ENCODE measurements around the gene EXD3.

Gene EXD3

DNA sequence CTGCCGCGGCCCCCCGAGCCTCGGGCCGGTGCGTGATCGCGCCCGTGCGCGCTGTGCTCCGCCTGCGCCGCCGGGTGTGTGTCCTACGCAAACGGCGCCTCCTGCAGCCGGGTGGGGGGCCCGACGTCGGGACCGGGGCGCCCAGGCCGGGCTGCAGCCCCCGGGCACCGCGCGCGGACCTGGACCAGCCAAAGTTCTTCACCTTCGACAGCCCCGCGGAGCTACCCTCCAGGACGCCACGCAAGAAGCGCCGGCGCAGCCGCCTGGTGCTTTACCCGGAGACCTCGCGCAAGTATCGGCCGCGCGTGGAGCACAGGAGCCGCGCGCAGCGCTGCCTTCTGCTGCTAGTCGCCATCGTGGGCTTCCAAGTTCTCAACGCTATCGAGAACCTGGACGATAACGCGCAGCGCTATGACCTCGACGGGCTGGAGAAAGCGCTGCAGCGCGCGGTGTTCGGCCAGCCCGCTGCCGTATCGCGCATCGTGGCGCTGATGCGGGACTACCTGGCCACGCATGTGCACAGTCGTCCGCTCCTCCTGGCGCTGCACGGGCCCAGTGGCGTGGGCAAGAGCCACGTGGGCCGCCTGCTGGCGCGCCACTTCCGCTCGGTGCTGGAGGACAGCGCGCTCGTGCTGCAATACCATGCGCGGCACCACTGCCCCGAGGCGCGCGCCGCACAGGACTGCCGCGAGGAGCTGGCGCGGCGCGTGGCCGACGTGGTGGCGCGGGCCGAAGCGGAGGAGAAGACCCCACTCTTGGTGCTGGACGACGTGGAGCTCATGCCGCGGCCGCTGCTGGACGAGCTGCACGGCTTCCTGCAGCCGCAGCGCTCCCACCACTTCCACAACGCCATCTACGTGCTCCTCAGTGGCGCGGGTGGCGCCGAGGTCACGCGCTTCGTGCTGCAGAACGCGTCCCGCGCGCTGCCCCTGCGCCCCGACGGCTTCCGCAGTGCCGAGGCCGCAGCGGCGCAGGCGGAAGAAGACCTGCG lies 143.9 kb downstream of the EXD3 start:
- DNase-seq: no peak

DNA sequence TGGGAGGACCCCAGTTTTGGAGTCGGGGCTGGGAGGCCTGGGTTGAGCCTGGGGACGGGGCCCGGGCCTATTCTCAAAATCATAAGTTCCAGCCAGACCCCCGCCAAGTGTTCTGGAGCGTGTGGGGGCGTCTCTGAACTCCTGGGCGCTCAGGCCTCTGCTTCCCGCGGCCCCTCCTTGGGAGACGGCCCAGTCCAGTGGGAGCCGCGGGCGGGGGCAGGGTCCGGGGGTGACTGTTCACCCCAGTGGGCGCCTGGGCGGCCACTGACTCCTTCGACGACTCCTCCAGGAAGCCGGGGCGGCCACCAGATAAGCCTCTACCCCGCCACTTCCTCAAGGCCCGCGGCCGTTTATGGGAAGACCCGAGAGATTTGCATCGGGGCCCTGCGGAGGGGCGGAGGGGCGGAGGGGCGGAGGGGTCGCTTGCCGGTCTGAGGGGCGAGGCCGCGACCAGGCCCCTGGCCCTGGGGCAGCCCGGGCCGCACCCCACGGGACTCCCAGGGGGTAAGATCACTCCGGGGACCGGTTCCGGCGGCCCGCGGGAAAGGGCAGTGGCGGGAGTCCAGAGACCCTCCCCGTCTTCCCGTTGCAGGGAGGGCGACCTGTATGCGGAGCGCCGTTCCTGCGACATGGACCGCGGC lies 144.8 kb downstream of the EXD3 start:
- DNase-seq: no peak

DNA sequence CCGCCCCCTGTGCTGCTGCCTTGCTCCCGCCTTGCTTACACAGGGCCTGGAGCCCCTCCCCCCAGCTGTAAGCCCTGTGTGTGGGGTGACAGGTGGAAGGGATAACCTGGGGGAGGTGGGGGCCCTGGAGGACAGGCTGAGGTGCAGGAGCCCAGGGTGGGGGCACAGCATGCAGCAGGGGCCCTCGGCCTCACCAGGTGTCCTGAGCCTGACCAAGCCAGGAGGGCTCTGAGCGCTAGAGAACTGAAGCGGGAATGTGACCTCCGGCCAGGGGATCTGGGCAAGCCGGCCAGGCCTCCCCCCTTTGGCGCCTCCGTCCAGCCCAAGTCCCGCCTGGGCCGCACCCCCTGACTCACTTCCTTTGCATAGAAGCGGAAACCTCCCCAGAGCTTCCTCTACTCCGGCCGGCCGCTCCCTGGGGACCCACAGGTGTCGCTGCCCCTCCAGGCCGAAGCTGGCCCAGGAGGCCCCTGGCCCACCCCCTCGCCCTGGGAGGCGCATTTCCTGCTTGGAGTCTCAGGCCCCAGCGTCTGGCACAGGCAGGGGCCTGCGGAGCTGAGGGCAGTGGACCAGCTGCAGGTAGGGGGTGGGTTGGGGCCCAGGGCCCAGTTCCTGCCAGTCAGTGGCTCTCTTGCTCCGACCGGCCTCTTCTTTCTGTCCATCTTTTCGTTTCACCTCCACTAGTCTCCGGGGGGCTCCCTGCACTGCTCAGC lies 145.5 kb downstream of the EXD3 start, which contains the start of gene TOR4A:
Gene TOR4A, plus strand, starts transcription at position 398 of the 713 bp plus-strand sequence. CDS start 964 bp downstream, outside the sequence.
- peak; percentile 88 for DNase-seq

DNA sequence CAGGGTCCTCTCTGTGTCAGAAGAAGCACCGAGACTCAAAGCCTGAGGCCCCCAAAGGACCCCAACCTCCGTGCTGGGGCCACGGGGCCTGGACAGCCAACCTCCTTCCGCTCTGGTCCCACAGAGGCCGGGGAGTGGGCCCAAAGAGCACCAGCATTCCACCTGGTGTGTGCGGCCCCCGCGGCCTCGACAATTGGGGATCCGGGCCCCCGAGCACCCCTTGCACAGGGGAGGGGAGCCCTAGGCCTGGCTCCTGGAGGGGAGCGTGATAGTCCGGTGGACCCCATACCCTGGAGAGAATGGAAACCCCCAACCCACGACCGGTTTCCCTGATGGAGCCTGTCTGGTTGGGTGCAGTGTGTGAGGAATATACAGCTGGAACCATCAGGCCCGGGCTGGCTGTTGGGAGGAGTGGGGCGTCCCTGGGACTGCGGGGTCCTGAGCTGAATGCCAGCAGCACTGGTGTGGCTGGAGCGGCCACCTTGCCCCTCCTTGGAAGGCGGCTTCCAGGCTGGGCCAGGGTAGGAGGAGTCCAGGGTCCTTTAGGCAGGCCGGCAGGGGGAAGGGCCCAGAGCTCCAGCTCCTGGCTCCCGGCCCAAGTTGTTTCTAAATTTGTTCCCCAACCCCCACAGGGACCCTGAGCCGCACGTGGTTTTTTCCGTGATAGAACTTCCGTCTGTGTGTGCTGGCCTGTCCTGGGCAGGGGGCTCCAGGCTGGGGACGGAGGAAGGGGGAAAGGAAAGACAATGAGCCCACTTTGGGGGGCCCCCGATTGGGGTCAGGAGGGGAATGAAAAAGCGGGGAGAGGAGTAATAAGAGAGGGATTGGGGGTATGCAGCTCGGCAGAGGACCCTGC lies 146.3 kb downstream of the EXD3 start:
- no peak for DNase-seq

DNA sequence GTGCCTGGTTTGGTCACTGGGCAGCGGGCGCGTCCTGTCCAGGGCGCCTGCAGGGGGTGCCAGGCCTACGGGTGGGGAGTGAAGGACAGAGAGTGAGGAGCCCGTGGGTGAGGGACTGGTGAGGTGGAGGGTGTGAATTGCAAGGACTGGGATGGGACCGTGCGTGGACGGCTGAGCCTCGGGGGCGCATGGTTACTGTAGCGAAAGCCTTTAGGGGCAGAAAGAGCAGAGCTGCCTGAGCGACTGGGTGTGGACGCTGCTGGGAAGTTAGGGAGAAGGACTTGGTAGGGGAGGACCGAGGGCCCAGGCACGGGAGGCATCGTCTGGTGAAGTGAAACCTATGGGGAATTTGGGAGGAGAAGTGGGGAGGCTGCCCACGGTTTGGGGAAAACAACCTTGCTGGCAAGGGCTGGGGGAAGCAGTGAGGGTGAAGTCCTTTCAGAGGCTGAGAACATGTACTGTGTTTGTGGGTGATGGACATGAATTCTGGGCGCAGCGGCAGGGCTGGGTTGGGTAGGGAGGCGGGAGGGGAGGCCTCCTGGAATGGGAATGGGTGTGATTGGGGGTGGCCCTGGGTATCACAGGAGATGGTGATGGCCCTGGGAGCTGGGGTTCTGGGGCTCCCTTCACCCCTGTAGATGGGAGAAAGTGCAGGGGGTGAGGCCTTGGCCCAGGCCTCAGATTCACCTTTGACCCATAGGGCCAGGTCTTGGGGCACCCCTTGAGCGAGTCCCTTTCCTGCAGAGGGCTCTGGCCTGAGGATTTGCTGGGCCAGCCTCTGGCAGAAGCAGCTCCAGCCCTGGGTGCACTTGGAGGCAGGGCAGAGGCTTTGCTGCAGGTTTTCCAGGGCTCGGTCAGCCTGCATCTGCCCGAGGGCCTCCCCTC lies 147.1 kb downstream of the EXD3 start:
- DNase-seq: no peak

DNA sequence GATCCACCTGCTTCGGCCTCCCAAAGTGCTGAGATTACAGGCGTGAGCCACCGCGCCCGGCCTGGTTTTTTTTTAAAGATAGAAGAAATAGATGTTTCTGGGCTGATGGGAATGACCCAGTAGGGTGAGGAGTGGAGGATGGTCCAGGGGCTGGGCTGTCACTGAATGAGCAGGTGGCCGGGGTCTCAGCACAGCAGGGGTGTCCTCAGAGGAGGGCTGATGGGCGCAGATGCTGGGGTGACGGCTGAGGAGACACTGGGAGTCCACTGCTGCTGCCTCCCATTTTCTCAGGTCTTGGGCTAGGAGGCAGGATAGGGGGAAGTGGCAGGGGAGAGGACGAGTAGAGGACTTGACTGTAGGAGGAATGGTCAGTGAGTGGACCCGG lies 147.8 kb downstream of the EXD3 start:
- DNase-seq: no peak

DNA sequence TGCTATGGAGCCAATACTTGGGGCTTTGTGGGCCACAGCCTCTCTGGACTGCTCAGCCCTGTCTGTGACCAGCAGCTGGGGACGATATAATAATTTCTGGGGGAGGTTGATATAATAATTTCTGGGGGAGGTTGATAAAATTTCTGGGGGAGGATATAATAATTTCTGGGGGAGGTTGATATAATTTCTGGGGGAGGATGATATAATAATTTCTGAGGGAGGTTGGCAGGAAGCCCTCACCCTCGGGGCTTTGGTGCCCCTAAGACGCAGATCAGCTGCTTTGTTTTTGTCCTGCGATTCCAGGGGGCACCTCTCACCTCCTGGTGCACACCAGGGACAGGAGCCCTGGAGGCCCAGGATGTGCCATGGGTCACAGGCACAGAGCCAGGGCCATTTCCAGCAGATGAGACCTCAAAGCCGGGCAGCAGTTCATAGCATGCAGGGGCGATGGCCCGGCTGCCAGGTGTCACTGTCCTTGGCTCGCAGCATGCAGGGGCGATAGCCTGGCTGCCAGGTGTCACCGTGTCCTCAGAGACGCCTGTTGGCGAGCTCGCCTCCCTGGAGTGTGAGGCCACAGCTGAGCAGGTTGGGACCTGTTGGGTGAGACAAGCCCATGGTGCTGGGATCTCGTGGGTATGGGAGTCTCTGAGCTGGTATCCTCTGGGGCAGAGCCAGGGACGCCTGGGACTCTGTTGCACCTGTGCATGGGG lies 149.2 kb downstream of the EXD3 start:
- DNase-seq: no peak

DNA sequence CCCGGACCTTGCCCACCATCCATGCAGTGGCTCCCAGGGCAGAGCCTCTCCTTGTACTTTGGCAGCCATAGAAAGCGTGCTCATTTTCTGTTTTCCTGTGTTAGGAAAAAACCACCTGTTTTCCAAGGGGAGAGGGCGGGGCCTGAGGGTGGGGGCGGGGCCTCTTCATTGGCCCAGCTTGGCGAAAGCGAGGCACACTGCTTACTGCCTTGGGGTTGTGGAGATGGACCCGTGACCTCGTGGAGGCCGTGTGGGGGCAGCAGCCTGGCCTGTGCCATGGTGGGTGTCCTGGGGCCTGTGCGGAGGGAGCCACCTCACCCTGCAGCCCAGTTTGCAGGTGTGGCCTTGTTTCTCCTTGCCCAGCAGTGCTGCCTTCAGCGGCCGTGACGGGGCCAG lies 149.9 kb downstream of the EXD3 start:
- DNase-seq: no peak

DNA sequence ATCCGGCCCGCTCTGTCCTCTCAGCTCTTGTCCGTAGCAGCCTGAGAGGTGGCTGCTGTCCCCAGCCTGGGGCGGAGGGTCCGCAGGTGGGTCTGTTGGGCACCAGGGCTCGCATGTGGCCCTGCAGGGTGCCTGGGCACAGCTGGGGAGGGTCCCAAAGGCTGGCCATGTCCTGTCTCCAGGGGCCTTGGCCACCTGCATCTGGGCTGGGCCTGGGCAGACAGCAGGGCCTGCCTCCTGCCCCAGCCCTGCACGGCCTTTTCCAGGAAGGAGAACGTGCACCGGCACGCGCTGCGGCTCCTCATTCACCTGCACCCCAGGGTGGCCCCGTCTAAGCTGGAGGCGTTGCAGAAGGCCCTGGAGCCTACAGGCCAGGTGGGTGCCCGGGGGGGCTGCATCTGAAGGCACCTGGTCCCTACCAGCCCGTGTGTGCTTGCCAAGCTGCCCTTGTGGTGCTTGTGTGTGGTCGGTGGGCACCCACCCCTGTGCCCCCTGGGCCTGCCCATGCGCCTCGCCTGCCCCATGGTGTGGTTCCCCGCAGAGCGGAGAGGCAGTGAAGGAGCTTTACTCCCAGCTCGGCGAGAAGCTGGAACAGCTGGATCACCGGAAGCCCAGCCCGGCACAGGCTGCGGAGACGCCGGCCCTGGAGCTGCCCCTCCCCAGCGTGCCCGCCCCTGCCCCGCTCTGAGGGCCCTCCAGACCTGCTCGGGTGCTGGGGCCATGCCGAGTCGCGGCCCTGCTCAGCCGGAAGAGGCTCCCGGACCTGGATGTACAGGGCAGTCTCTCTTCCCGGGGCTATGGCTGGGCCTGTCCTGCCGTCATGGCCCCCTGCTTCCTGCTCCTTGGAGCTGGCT lies 150.5 kb downstream of the EXD3 start:
- no peak for DNase-seq

DNA sequence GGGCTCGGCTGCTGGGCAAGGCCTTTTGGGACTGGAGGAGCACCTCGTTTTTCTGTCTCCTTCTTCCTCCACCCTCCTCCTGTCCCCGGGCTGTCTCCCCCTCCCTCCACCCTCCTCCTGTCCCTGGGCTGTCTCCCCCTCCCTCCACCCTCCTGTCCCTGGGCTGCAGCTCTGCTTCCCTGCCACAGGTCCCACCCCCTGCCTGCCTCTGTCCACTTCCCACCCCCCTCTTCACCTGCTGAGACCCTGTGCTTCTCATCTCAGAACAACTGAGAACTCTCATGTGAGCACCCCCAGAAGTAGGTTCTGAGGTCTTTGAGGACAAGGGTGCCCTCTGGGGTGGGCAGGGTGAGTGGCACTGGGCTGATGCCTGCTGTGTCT lies 151.3 kb downstream of the EXD3 start:
- DNase-seq: no peak

DNA sequence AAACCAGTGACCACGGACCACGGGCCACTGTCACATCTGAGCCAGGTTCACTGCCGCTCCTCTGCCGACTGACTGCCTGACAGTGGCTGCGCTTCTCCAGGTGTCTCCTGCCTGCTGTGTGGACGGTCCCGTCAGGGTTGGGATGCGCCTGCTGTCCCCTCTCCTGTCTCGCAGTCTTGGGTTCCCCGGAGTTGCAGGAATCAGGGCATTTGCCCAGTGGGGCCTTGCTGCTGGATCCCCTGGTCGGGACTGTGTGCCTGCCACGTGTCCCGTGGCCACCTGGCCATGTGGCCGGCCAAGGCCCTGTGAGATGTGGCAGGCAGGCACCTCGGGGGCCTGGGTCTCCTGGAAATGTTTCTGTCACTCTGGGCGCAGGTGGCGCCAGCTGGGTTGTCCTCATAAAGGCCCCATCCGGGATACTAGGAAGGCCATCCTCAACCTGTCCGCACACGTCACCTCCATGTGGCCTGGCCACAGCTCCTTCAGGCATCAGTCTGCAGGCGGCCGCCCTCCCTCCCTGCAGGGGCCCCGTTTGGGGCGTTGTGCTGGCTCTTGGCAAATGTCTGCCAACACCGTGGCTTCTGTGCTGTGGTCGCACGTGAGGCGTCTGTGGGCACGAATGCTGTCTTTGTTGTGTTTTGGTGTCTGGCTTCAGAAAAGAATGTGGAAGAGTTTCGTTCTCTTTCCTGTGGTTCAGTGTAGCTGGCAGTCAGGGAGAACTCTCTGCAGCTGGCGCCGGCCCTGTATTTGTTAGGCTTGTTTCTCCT lies 151.8 kb downstream of the EXD3 start:
- DNase-seq: no peak

DNA sequence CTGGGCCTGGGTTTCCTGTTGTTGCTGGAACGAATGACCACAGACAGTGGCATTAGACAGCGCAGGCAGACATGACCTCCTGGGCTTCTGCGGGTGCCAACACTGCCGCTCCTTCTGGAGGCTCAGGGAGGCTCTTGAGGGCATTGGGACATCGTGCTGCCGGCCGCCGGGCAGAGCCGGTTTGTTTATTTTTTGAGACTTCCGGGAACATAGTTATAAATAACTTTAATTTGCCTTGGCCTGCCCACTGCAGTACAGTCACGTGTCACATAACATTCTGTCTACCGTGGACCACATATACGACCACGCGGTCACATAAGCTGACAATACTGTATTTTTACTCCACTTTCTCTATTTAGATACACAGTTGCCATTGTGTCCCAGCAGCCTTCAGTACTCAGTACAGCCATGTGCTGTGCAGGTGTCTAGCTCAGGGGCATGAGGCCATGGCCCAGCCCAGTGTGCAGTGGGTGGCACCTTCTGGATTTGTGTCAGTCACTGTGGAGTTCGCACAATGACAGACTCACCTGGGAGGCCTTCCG lies 153.7 kb downstream of the EXD3 start:
- DNase-seq: no peak

DNA sequence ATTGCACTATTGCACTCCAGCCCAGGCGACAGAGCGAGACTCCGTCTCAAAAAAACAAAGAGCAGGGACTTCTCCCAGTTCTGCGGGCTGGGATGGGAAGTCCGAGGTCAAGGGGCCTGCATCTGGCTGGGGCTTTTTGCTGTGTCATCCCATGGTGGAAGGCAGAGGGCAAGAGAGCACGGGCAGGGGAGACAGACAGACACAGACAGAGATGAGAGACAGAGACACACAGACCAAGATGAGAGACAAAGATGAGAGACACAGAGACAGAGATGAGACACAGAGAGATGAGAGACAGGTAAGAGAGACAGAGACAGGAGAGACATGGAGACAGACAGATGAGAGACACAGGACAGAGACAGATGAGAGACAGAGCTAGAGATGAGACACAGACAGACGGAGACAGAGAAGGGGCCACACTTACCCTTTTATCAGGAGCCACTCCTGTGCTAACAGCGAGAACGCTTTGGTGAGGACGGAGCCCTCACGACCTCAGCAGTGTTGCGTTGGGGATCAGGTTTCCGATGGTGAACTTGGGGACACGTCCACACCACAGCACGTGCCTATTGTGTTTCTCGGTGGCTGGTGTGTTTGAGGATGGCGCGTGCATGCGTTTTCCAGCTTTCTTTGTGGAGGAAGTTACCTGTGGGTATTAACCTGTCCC lies 154.3 kb downstream of the EXD3 start:
- DNase-seq: no peak

DNA sequence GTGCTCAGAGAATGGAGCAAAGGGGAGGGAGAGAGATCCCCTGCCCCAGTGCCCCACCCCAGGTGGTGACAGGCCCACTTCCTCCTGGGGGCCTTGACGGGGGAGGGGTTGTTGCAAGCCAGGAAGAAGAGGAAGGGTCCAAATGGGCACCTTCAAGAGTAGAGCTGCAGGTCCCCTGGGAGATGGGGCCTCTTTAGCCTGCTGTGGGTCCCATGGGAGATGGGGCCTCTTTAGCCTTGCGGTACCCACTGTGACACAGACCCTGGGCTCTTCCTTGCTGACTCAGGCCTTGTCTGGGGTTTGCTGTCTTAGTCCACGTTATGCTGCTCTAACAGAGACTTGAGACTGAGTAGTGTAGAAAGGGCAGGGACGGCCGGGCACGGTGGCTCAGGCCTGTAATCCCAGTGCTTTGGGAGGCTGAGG lies 155.0 kb downstream of the EXD3 start:
- DNase-seq: no peak

DNA sequence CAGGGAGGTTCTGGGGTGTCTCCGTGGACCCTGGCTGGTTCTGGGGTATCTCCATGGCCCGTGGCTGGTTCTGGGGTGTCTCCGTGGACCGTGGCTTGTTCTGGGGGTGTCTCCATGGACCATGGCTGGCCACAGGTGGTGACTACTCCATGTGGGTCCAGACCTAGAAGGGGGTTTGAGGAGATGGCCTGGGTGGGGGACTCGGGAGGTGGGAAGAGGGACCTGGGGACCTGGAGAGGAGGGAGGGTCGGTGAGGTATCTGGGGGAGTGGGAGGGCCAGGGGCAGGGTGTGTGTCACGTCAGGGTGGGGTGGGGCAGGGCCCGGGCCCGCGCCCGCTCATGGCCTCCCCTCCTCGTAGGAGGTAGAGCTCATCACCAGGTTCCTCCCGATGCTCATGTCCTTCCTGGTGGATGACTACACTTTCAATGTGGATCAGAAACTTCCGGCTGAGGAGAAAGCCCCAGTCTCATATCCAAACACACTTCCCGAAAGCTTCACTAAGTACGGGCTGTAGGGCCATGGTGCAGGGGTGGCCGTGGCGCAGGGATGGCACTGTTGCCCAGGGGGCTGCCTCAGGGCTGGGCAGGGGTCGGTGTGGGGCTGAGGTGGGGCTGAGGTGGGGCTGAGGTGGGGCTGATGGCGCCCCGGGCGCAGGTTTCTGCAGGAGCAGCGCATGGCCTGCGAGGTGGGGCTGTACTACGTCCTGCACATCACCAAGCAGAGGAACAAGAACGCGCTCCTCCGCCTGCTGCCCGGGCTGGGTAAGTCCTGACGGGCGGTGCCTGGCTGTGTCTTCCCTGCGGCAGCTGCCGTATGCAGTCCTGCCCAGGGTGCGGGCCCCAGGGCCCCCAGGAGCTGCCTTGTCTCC lies 156.1 kb downstream of the EXD3 start:
- DNase-seq: no peak

DNA sequence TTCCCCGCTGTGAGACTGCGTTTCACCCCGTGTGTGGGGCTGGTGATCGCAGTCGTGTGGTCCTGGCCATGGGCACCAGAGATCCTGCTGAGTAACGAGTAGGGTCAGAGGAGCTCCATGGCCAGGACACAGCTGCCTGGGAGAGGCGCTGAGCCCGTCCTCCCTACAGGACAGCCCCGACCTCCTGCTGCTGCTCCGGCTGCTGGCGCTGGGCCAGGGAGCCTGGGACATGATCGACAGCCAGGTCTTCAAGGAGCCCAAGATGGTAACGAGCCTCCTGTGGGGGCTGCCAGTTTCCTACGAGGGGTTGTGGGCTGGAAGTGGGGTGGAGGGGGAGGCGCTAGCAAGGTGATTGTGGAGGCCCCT lies 156.8 kb downstream of the EXD3 start:
- DNase-seq: no peak

DNA sequence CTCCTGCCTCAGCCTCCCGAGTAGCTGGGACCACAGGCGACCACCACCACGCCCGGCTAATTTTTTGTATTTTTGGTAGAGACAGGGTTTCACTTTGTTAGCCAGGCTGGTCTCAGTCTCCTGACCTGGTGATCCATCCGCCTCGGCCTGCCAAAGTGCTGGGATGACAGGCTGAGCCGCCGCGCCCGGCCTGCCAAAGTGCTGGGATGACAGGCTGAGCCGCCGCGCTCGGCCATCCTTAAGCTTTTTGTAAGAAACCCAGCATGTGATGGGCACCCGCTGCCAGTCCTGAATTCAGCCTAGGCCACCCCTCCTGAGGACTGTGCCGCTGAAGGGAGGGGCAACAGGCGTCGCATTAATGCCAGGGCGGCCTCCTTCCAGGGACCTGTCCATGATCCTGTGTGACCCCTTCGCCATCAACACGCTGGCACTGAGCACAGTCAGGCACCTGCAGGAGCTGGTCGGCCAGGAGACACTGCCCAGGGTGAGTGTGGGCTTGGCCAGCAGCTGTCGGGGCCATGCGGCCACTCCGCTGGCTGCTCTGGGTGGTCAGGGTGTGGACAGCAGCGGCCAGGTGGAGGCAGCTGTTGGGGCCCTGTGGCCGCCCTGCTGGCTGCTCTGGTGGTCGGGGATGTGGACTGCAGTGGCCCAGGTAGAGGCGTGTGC lies 157.3 kb downstream of the EXD3 start:
- no peak for DNase-seq

All from amniotic stem cell (primary cell).